ENCODE measurements around the gene SLC30A10.
"Not testable (repeated sequence)": the region's sequence is repeated elsewhere in the genome, so short reads cannot be mapped to it uniquely, and the experiment has no call there.

SLC30A10 gene

DNA sequence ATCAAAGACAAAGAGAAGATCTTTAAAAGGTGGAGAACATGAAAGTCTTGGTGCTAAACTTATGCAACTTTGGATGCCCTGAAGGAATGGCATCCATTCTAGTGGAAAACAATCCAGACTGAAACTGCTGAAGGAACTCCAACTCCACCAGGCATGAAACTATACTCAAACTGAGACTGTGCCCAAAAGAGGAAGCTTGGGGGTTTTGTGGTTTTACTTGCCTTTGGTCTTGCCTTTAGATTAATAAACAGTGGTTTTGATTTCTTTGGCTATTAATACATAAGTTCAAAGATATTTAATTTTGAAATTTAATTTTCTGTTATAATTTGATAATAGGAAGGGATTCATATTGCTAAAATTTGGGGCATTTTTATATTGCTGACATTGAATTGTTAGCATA, 17.4 kb upstream of the SLC30A10 start:
- DNase-seq (ENCODE audit: low read depth), result no peak
- H3K4me3 ChIP-seq (ENCODE audit: low read length), result no peak overlapping the region
- TF ChIP-seq, protein P1, sequence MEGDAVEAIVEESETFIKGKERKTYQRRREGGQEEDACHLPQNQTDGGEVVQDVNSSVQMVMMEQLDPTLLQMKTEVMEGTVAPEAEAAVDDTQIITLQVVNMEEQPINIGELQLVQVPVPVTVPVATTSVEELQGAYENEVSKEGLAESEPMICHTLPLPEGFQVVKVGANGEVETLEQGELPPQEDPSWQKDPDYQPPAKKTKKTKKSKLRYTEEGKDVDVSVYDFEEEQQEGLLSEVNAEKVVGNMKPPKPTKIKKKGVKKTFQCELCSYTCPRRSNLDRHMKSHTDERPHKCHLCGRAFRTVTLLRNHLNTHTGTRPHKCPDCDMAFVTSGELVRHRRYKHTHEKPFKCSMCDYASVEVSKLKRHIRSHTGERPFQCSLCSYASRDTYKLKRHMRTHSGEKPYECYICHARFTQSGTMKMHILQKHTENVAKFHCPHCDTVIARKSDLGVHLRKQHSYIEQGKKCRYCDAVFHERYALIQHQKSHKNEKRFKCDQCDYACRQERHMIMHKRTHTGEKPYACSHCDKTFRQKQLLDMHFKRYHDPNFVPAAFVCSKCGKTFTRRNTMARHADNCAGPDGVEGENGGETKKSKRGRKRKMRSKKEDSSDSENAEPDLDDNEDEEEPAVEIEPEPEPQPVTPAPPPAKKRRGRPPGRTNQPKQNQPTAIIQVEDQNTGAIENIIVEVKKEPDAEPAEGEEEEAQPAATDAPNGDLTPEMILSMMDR (conservative IDR thresholded peaks at IDR 0.05; ENCODE audit: low read depth, low read length), result no peak

DNA sequence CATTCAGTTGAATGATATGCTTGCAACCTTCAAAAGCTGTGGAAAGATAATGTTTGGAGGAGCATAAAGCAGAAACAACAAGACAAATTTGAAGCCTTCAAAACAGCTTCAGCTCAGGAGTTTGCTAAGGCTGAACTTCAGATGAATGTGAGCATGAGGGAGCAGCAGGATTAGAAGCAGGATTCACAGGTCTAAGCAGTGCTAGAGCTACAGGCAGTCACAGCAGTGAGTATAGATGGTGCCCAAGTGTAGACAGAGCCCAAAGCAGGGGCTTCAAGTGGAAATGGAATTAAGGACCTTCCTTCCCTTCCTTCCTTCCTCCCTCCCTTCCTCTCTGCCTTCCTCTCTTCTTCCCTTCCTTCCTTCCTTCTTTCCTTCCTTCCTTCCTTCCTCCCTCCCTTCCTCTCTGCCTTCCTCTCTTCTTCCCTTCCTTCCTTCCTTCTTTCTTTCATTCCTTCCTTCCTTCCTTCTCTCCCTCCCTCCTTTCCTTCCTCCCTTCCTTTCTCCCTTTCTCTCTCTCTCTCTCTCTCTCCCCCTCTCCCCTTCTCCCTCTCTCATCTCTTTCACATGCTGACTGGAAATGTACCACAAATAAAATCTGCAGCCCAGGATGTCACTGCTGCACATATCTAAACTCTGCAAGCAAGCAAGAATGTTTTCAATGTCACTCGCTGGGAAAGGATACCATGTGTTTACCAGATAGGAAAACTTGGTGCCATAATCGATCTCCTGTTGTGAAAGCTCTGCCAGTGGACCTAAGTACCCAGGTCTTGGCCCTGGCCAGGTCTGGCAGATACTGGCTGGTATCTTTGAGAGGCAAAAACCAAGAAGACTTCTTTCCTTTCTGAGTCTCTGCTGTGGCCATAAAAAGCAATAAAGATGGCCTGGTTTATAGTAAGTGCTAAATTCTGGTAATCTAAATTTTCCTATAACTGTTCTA, 13.1 kb upstream of the SLC30A10 start:
- no peak for DNase-seq (ENCODE audit: low read depth)
- TF ChIP-seq, protein P1 (conservative IDR thresholded peaks at IDR 0.05; ENCODE audit: low read depth, low read length), result no peak
- no peak overlapping the region for H3K4me3 ChIP-seq (ENCODE audit: low read length)

DNA sequence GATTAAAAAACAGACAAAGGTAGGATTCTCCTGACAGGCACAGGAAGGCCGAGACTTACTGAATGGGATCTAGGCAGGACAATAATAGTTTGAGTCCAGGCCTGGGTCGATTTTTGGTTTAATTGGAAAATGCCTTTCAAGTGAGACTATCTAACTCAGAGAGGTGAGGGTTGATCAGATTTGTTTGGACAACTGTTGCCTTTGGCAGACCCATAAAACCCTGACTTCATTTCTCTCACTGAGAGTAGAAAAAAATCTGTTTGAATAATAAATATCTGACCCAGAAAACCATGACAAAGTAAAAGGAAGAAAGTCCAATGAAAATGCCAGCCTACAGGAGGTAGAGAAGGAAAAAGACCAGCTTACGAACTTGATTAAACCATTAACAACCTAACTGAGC, 12.3 kb upstream of the SLC30A10 start:
- DNase-seq (ENCODE audit: low read depth), result no peak
- TF ChIP-seq, protein P1 (conservative IDR thresholded peaks at IDR 0.05; ENCODE audit: low read depth, low read length), result no peak
- no peak overlapping the region for H3K4me3 ChIP-seq (ENCODE audit: low read length)

DNA sequence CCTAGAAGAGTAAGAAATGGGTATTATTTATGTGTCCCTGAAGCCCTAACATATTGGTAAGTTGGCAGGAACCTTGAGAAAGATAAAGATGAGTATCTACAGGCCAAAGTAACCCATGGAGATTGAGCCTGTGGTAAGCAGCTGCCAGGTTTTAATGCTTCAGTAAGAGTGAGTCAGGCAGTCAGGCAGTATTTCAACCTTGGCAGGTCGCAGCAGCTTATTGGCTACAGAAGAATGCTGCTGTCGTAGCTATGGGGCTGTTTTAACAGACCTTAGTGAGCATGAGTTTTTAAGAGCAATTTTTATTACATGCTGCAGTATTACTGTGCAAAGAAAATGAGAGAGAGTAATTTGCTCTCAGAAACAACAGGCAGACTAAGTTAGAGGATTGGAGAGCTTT, 10.3 kb upstream of the SLC30A10 start:
- DNase-seq (ENCODE audit: low read depth), result peak; percentile 60
- TF ChIP-seq, protein P1 (conservative IDR thresholded peaks at IDR 0.05; ENCODE audit: low read depth, low read length), result no peak
- H3K4me3 ChIP-seq (ENCODE audit: low read length), result no peak overlapping the region

DNA sequence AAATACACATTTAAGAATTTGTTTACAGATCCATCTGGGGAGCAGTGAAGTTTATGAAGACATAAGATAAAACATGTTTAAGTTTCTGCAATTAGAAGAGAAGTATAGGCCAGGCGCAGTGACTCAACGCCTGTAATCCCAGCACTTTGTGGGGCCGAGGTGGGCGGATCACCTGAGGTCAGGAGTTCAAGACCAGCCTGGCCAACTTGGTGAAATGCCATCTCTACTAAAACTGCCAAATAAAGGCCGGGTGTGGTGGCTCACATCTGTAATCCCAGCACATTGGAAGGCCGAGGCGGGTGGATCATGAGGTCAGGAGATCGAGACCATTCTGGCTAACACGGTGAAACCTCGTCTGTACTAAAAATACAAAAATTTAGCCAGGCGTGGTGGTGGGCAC, 5.4 kb upstream of the SLC30A10 start:
- DNase-seq (ENCODE audit: low read depth); H3K4me3 ChIP-seq (ENCODE audit: low read length): not testable (repeated sequence)

DNA sequence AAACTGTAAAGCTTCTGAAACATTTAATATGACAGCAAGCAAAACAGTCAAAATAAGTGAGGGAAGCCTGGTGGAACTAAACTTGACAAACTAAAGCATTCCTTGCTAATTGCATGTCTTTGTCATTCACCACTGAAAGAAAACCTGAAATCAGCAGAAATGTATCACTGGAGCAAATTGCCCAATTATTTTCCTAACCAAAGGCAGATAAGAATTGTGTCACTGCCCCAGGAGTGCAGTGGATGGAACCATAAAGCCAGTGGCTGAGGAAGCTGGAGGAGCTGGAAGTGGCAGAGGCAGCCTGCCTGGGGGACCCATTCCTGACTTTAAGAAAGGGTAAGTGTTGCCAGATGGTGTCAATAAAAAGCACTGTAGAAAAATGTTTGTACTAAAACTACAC, 2.7 kb upstream of the SLC30A10 start:
- DNase-seq (ENCODE audit: low read depth), result no peak
- H3K4me3 ChIP-seq (ENCODE audit: low read length), result no peak overlapping the region
- TF ChIP-seq, protein P1 (conservative IDR thresholded peaks at IDR 0.05; ENCODE audit: low read depth, low read length), result no peak

DNA sequence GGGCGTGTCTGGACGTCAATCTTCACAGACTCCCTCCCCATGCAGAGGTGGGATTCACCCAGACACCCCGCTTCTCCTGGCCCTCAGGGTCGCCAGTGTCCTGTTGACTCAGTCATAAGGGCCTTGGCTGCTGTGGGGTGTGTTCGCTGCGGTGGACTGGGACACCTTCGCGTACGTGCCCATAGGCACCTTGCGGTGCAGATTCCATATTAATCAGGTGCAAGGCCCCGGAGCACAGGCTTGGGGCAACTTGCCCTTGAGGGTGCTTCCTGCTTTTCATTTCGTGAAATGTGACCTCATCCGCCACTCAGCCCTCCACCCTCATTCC, 398 bp upstream of the SLC30A10 start:
- peak overlapping the region; percentile 62 for H3K4me3 ChIP-seq (ENCODE audit: low read length)
- TF ChIP-seq, protein P1 (conservative IDR thresholded peaks at IDR 0.05; ENCODE audit: low read depth, low read length), result no peak
- DNase-seq (ENCODE audit: low read depth), result no peak

All from retinal pigment epithelial cell (primary cell).